Fibroblast of the conjunctiva (primary cell): ENCODE results near the gene TGM6.

Source experiments
- DNase-seq: peaks from one replicate; pipeline ENCODE4 v3.0.0-alpha.2; 2010; ENCODE audit warnings: low read depth

Gene TGM6

DNA sequence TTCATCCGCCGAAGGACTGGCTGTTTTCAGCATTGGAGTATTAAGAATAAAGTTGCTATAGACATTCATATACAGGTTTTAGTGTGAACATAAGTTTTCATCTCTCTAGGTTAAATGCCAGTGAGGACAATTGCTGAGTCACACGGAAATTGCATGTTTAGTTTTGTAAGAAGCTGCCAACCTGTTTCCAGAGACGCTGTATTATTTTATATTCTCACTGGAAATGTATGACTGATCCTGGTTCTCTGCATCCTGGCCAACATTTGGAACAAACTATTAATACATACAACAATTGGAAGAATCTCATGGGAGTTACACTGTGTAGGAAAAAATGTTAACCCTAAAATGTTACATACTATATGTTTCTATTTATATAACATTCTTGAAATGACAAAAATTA is 16.7 kb upstream of the TGM6 start:
- peak; percentile 17 for DNase-seq

DNA sequence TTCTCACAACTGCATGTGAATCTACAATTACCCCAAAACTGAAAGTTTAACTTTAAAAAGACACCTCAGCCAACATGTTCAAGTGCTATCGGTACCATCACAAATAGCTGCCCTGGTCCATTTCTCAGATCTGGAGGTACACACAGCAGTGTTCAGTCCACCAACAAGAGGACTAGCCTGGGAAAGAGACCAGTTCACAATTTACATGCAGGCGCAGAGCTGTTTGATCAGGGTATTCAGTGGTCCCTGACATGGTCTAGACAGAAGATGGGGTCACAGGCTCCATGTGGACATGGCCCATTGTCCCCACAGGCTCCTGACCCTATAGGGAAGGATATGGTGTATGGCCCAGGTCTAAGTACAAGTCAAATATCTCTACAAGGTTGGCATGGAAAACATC is 15.6 kb upstream of the TGM6 start:
- no peak for DNase-seq

DNA sequence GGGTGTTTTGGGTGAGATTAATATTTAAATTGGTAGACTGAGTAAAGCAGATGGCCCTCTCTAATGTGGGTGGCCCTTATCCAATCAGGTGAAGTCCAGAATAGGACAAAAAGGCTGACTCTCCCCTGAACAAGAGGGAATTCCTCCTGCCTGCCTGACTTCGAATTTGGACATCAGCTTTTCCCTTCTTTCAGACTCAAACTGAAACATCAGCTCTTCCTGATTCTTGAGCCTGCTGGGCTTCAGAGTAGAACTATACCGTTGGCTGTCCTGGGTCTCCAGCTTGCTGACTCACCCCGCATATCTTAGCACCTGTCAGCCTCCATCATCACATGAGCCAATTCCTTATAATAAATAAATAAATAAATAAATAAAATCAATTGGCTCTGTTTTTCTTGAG is 15.0 kb upstream of the TGM6 start:
- DNase-seq: no peak

DNA sequence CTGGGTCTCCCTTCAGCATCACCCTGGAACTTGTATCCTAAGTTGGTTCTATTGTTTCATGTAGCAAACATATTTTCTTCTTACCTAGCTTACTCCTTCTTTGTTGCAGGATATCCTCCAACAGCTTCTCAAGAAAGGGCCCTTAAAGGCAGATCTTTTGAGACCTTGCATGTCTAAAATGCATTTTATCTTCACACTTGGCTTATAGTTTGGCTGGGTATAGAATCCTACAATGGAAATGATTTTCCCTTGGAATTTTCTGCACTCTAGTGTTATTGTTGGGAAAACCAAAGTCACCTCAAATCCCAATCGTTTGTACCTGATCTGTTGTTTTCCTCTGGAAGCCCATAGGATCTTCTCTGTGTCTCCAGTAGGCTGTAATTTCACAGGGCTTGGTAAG is 12.1 kb upstream of the TGM6 start:
- DNase-seq: no peak

DNA sequence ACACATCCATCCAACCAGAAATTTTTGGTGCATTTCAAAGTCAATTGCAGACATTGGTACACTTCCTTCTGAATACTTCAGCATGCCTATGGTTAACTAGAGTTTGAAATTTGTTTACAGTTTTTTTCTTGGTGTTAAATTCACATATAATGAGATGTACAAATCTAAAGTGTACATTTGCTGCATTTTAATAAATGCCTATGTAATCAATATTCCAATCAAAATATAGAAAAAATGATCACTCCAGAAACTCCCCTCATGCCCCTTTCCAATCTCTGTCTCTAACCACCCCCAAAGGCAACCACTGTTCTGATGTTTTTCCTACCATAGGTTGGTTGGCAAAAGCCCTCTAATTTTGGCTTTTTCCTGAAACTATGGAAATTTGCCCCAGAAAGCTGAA is 7.6 kb upstream of the TGM6 start:
- no peak for DNase-seq

DNA sequence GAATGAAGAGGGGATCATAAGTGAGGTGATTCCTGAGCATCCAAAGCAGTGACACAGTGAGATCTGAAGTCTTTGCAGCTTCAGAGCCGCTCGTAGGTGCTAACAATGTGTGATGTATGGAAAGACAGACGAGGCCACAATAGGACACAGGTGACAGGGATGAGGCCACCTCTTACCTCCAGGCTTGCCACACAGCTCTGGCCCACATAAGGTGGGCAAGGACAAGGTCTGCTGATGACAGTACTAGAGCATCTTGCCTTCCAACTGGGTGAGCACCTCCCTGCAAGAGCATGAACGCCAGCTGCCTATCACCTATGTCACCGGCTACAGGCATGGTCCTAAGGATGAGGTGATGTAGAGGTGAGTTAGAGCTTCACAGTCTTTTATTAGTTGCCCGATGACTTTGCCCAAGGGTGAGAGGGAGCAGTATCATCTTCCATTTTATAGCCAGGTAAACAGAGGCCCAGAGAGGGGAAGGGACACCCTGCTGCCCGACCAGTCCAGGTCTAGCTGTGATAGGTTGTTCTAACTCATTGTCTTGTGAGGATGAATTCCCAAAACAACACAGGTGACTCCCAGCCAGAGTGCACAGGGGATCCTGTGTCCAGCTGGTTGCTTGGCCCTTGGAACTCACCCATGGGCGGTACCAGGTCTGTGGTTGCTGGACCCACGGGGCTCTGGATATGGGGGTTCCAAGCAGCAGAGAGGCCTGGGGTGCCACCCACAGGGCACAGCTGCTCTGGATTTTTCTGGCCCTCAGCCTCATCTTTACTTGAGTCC is 6.2 kb upstream of the TGM6 start:
- DNase-seq: no peak

DNA sequence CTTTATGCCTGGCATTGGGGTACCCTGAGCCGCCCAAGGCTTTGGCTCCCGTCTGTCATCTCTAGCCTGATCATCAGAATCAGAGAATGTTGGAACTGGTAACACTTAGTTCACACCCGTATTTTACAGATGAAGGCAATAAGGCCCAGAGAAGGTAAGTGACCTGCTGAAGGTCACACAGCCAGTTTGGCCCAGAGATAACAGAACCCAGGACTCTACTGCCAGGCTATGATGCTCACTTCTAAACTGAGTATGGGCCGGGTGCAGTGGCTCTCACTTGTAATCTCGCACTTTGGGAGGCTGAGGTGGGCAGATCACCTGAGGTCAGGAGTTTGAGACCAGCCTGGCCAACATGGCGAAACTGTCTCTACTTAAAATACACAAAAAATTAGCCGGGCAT is 1.8 kb upstream of the TGM6 start:
- no peak for DNase-seq

DNA sequence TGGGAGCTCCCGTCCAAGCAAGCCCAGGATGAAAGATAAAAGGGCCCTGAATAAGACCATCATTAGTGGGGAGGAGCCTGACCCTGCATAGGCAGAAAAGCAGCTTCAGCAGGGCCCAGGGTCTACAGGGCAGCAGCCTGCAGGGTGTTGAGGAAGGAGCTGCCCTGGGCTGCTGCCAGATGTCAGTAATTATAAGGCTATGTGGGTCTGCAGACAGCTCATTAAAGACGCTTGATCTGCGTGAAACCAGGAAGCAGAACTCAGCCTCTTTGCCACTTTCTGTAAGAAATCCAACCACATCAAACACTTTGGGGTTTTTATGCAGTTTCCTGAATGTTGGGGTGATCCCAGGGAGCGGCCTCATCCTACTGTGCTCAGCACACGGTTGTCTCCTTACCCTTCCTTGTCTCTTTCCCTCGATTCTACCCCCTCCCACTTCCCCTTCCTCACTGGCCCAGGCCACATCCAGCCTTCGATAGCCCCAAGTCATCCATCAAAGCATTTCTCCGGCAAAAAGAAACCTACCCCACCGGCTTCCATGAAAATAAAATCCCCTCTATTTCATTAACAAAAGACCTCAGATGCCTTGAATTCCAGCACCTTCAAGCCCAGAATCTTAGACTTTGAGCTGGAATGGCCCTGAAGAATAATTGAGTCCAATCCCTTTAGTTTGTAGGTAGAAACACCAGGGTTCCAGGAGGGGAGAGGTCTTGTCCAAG is 1.0 kb upstream of the TGM6 start:
- DNase-seq: no peak

DNA sequence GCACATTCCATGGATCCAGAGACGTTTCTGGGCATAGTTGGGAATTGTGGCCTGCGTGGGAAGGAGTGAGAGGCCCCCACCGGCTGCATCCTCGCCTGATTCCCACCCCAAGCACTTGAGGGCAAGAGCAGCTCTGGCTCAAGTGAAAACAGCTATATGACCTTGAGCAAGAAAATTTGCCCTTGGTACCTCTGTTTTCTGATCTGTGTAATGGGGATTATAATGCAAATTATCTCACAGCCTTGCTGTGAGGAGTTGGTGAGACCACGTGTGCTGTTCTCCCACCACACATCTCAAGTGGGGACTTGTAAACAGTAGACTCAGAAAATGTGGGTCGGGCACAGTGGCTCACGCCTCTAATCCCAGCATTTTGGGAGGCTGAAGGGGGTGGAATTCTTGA is 602 bp downstream of the TGM6 start:
- no peak for DNase-seq

DNA sequence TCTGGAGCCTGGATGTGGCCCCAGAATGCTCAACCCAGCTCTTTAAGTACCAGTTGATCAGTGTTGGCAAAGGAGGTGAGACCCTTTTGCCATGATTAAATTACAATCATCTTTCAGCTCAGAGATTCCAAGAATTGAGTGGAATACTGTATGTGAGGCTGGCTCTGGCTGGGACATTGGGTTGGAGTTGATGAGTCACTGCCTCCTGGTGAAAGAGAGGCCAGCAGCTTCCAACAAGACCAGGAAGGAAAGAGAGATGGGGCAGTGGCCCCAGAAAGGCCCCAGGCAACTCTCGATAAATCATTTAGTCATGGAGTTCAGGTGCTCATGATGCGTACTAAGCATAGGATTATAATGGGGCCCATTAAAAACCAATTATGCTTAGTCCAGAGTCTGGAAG is 2.1 kb downstream of the TGM6 start:
- no peak for DNase-seq

DNA sequence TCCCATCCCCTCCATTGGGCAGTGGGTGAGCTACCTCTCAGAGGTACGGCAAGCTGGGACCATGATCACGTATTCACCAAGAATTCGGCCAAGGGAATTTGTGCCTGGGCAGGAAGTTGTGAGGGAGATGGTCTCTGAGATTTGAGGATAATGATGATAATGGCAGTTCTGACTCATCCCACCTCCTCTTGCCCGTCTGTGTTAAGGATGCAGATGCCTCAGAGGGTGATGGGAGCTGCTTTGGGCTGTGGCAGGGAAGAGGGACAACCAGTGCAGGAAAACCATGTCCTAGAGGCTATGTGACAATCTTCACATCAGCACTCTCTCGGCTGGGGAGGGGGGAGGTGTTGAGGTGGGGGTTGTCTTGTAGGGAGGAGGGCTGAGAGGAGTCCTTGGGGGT is 4.3 kb downstream of the TGM6 start:
- no peak for DNase-seq

DNA sequence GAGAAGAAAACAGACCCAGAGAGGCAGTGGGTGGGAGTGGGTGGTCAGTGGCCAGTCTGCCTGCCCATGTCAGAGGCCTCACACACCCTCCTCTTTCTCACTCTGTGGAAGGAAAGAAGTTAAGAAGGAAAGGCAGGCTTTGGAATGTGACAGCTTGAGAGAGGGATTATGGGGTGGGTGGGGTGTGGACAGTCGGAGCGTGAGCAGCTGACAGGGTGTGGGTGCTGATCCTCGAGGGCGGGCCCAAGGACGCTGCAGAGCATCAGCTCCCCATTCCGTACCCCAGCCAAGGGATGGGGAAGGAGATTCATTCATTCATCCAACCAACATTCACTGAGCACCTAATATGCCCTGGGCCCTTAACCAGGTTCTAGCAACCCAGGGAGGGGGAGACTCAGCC is 4.8 kb downstream of the TGM6 start:
- no peak for DNase-seq

DNA sequence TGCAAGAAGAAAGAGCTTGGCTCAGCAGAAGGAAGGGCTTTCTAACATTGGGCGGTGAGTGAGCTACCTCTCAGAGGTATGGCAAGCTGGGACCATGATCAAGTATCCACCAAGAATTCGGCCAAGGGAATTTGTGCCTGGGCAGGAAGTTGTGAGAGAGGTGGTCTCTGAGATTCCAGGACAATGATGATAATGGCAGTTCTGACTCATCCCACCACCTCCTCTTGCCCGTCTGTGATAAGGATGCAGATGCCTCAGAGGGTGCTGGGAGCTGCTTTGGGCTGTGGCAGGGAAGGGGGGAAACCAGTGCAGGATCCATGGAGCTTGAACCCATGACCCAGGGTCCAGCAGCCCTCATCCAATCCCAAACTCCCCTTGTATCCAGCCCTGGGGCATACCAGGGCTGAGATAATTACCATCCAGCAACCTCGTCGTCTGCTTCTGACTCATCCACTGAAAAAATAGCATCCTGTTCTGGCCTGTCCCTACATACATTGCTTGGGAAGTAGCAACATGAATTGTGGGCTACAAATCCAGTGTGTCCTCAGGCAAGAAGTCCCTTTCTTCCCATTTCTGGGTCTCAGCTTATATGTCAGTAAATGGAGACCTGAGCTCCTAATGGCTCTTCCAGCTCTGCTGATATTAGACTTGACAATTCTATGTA is 5.9 kb downstream of the TGM6 start:
- no peak for DNase-seq

DNA sequence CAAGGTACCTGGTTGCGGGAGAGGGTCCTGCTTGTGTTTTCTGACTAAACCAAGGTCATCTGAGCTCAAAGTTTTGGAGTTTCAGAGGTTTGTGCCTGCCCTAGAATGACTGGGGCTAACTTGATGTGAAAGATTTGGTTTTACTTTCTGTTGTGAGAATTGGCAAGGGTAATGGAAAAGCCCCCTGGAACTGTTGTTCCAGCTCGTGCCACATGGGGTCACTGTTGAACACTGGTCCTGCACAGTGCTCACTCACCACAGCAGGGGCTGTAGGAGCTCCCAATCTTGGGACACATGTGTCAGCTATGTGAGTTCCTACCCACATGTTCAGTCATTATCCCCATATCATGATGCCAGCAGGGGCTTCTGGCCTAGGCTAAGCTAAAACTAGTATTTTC is 6.5 kb downstream of the TGM6 start:
- no peak for DNase-seq

DNA sequence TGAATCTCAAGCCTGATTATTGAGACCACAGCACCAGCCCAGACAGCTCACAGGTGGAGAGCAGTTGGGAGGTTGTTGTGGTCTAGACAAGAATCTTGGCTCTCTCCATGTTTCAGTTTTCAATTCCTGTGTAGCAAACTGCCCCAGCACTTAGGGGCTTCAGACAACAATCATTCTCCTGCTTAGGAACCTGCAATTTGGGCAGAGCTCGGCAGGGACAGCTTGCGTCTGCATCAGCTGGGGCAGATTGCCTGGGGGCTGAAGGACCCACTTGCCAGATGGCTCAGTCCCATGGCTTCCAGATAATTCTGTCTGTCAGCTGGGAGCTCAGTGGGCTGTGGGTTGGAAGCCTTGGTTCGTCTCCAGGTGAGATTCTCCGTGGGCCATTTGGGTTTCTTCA is 6.9 kb downstream of the TGM6 start:
- DNase-seq: no peak

DNA sequence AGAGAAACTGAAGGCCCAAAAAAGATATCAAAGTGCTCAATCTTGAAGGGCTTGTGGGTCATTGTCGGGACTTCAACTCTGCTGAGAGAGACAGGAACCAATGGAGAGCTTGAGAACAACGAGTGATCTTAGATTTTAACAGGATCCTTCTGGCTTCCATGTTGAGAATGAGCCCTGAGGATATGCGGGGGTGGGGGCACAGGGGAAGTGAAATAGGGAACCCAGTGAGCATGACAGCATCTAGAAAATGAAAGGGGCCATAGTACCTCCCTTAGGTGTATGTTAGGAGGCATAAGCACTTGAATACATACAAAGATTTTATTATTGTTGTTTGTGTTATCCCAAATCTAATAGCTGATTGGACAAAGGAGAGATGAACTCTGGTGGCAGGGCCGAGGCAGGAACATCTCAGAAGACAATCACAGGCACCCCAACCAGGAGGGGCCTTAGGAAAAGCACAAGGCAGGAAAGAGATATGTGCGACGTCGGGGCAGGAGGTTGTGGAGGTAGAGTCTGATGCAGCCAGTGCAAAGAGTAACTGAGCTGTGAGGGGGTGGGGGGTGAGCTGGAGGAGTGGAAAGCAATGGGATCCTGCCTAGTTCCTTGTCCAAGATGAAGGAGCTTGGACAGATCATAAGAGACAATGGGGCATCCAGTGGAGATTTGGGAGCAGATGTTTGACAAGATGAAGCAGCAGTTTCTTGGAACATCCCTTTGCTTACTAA is 10.4 kb downstream of the TGM6 start:
- DNase-seq: no peak

DNA sequence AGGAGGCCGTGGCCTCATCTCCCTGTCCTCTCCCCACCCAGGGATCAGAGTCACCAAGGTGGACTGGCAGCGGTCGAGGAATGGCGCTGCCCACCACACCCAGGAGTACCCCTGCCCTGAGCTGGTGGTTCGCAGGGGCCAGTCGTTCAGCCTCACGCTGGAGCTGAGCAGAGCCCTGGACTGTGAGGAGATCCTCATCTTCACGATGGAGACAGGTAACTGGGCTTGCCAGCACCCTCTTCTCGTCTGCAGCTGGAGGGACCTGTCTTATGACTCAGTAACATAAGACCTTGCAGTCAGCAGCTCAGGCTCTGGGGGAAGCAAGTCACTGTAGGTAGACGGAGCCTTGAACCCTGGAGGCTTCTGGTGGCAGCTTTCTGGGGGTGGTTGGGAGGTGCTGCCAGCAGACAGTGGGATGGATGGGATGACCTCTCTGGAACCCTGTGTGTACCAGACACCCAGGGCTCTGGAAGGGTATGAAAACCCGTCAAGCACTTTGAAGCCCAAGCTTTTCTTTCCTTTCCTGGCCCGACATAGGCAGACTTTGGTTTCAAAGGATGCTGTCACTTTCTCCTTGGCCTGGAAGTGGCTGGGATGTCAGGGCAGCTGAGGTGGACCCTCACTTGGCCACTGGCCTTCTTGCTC is 13.8 kb downstream of the TGM6 start:
- no peak for DNase-seq

DNA sequence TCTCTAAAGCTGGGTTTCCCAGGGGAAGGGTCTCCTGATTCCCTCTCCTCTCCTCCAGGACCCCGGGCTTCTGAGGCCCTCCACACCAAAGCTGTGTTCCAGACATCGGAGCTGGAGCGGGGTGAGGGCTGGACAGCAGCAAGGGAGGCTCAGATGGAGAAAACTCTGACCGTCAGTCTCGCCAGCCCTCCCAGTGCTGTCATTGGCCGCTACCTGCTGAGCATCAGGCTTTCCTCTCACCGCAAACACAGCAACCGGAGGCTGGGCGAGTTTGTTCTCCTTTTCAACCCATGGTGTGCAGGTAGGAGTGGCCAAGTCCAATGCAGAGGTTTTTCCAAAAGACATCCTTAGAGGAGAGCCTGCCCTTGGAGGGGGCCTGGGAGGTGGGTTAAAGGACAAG is 14.4 kb downstream of the TGM6 start:
- DNase-seq: no peak

DNA sequence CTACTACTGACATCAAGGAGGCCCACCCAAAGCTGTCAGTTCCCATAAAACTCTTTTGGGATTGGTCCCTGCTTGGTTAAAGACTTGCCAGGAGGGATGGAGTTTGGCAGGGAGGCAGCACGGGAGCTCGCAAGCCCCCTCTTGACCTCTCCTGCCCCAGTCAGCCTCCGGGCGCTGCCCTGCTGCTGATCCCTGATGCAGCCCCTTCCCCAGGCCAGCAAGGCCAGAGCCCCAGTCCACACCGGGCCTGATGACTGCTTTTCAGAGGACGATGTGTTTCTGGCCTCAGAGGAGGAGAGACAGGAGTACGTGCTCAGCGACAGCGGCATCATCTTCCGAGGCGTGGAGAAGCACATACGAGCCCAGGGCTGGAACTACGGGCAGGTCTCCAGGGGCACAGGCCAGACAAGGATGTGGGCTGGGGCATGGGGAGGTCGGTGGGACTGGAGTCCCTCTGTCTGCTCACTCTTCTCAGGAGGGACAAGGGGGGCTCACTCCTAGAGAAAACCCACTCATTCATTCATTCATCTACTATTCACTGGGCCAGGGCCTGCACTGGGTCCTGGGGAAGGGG is 15.6 kb downstream of the TGM6 start:
- no peak for DNase-seq

DNA sequence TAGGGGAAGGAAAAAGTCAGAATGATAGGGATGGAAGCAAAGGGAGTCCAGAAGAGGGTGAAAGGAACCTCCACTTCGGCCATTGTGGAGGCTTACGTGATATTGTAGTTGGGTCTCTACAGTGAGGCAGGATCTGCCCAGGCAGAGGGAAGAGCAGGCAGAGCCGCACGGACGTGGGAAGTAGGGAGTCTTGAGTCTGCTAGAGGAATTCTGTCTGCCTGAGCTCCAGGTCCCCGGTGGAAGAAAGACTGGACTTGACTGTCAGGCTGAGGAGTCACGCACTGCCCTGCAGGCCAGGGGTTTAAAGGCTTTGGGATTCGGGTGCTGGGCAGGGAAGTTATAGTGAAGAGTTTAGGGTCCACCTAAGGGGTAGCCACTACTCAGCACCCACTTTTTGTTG is 16.4 kb downstream of the TGM6 start:
- DNase-seq: no peak

DNA sequence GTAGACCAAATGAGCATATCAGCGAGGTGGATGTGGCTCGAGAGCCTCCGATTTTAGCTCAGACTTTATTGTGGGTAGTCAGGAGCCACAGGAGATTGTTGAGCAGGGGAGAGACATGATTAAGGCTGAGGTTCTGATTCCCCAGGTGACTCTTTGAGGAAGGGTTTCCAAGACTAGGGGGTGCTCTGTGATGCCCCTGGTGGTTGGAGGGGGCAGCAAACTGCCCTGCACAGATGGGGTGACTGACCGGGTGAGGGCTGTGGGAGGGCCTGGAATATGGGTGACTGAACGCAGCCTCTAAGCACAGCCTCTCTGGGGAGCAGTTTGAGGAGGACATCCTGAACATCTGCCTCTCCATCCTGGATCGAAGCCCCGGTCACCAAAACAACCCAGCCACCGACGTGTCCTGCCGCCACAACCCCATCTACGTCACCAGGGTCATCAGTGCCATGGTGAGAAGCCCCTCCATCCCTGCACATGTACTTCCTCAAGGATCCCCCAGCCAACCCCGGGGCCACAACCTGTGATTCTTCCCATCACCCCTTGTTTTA is 17.0 kb downstream of the TGM6 start:
- DNase-seq: no peak

DNA sequence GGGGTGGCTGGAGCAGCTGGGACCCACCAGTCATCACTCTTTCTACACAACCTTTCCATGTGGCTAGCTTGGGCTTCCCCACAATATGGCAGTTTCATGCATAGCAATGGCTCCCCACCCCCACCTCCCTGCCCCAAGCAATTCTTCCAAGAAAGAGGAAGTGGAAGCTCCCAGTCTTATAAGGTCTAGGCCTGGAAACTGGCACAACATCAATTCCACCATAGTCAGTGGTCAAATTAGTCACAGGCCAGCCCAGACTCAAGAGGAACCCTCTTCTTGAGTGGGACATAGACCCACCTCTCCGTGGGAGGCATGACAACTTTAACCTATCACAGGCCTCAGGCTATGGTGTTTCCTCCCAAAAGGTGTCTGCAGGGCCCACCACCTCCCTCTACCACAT is 17.7 kb downstream of the TGM6 start:
- no peak for DNase-seq
